Naive B cell (primary cell): ENCODE data around the gene KCNA4. TPM values are rescaled to one million over a fixed set of nuclear protein-coding genes. Genes with fewer than 3 reads are reported as not detected.
A peak's percentile ranks its signal among the peaks of the same experiment; 100 is the strongest.

ENCODE experiments used
- ATAC-seq, 2 donors: fragments of 150-1000 bp; cut with Tn5 transposase; 2 replicates each; pipeline ENCODE4 v1.10.0; 2021; ENCODE audit warnings: low read depth in 2 of 2, mild to moderate bottlenecking in 2 of 2, moderate library complexity in 2 of 2
- DNase-seq: peaks from one replicate; pipeline ENCODE4 v3.0.0; 2022
- H3K27ac Mint-ChIP-seq, 6 donors: one replicate each; pipeline ENCODE4 v1.8.0; 2020 to 2022; ENCODE audit warnings: mild to moderate bottlenecking in 6 of 6, mixed read lengths in 6 of 6, moderate library complexity in 5 of 6, inconsistent platforms in 2 of 6
- H3K27me3 Mint-ChIP-seq, 3 donors: one replicate each; pipeline ENCODE4 v1.8.0; 2021 to 2022; ENCODE audit warnings: mixed read lengths in 3 of 3, mild to moderate bottlenecking in 1 of 3
- H3K36me3 Mint-ChIP-seq, 2 donors: one replicate each; pipeline ENCODE4 v1.8.0; 2020 to 2022; ENCODE audit warnings: mixed read lengths in 2 of 2, inconsistent platforms in 1 of 2, mild to moderate bottlenecking in 1 of 2
- H3K4me1 Mint-ChIP-seq, 3 donors: one replicate each; pipeline ENCODE4 v1.8.0; 2020 to 2022; ENCODE audit warnings: mixed read lengths in 3 of 3, inconsistent platforms in 1 of 3, mild to moderate bottlenecking in 1 of 3, moderate library complexity in 1 of 3
- H3K4me3 Mint-ChIP-seq, 8 donors: one replicate each; pipeline ENCODE4 v1.8.0; 2020 to 2022; ENCODE audit warnings: mild to moderate bottlenecking in 8 of 8, mixed read lengths in 8 of 8, moderate library complexity in 8 of 8, inconsistent platforms in 2 of 8
- H3K9me3 Mint-ChIP-seq, 7 donors: one replicate each; pipeline ENCODE4 v1.8.0; 2020 to 2022; ENCODE audit warnings: mixed read lengths in 7 of 7, mild to moderate bottlenecking in 5 of 7, inconsistent platforms in 2 of 7, moderate library complexity in 1 of 7
- polyA plus RNA-seq, 6 donors: library from polyadenylated mRNA; unstranded; fragments of 300-500 nt; fragmentation: Illumina TruSeq; gene quantifications; one replicate each; pipeline ENCODE4 v1.2.3, GENCODE V29; 2021; ENCODE audit warnings: low read depth in 6 of 6

KCNA4 gene
- polyA plus RNA-seq, 6 donors from 2014 or later, result not detected

- Mint-ChIP-seq H3K27ac (no peak overlapping the region), H3K4me1 (peaks cover 0 to 11% (median 0%) of the 10 kb centered on the region in 3 donors), H3K36me3 (no peaks in the 10 kb centered on the region), H3K9me3 (peaks cover 2 to 18% (median 5%) of the 10 kb centered on the region in 7 donors), H3K27me3 (peaks cover 26 to 37% (median 29%) of the 10 kb centered on the region in 3 donors), H3K4me3 (no peak overlapping the region)
- DNase-seq, result no peak
- ATAC-seq, result no peak
Measured at GRCh38 chr11:30018495-30018894, 1.7 kb upstream of the KCNA4 start.

- peaks cover 4 to 11% (median 5%) of the 10 kb centered on the region in 7 donors for H3K9me3 Mint-ChIP-seq
- peaks cover 0 to 11% (median 0%) of the 10 kb centered on the region in 3 donors for H3K4me1 Mint-ChIP-seq
- ATAC-seq, result no peak
Measured at GRCh38 chr11:30017445-30017895, 640 bp upstream of the KCNA4 start.

GRCh38 chr11:30015725-30016412 is 961 bp downstream of the KCNA4 start:
- Mint-ChIP-seq H3K9me3 (peaks cover 0 to 8% (median 5%) of the 10 kb centered on the region in 7 donors), H3K27ac (no peak overlapping the region), H3K36me3 (no peaks in the 10 kb centered on the region), H3K27me3 (peaks cover 23 to 32% (median 29%) of the 10 kb centered on the region in 3 donors), H3K4me3 (no peak overlapping the region), H3K4me1 (peaks cover 0 to 11% (median 0%) of the 10 kb centered on the region in 3 donors)
- no peak for ATAC-seq
- no peak for DNase-seq

More at GRCh38 chr11:30017445-30017895, 640 bp upstream of the KCNA4 start:
- no peak overlapping the region for H3K27ac Mint-ChIP-seq
- peak overlapping the region in 1 of 8 donors; percentile 72 for H3K4me3 Mint-ChIP-seq
- DNase-seq, result no peak
- no peaks in the 10 kb centered on the region for H3K36me3 Mint-ChIP-seq
- peaks cover 24 to 37% (median 29%) of the 10 kb centered on the region in 3 donors for H3K27me3 Mint-ChIP-seq

GRCh38 chr11:30012346-30012745 is 4.5 kb downstream of the KCNA4 start:
- ATAC-seq, result no peak
- peaks cover 0 to 6% (median 0%) of the 10 kb centered on the region in 7 donors for H3K9me3 Mint-ChIP-seq
- H3K4me1 Mint-ChIP-seq, result no peaks in the 10 kb centered on the region
- H3K4me3 Mint-ChIP-seq, result no peak overlapping the region
- H3K27ac Mint-ChIP-seq, result no peak overlapping the region
- peaks cover under 1 to 2% (median 2%) of the 10 kb centered on the region in 3 donors for H3K27me3 Mint-ChIP-seq
- no peaks in the 10 kb centered on the region for H3K36me3 Mint-ChIP-seq
- DNase-seq, result no peak

- peaks cover 0 to 6% (median 0%) of the 10 kb centered on the region in 7 donors for H3K9me3 Mint-ChIP-seq
- H3K4me3 Mint-ChIP-seq, result no peak overlapping the region
- H3K36me3 Mint-ChIP-seq, result no peaks in the 10 kb centered on the region
- DNase-seq, result no peak
- H3K27ac Mint-ChIP-seq, result no peak overlapping the region
- no peak for ATAC-seq
- no peaks in the 10 kb centered on the region for H3K4me1 Mint-ChIP-seq
- H3K27me3 Mint-ChIP-seq, result peaks cover 0 to 6% (median 0%) of the 10 kb centered on the region in 3 donors
Measured at GRCh38 chr11:30009060-30009459, 7.8 kb downstream of the KCNA4 start.

GRCh38 chr11:30006876-30007275 is 10.0 kb downstream of the KCNA4 start:
- Mint-ChIP-seq H3K27ac (no peak overlapping the region), H3K4me1 (no peaks in the 10 kb centered on the region), H3K27me3 (peaks cover 0 to 6% (median under 1%) of the 10 kb centered on the region in 3 donors), H3K36me3 (no peaks in the 10 kb centered on the region), H3K9me3 (peaks cover 0 to 4% (median 0%) of the 10 kb centered on the region in 7 donors), H3K4me3 (no peak overlapping the region)
- no peak for ATAC-seq
- DNase-seq, result no peak

- DNase-seq (no peak), ATAC-seq (no peak)
- Mint-ChIP-seq H3K36me3 (no peaks in the 10 kb centered on the region), H3K27me3 (peaks cover 0 to 5% (median 3%) of the 10 kb centered on the region in 3 donors), H3K9me3 (no peaks in the 10 kb centered on the region), H3K4me3 (no peak overlapping the region), H3K27ac (no peak overlapping the region), H3K4me1 (no peaks in the 10 kb centered on the region)
Measured at GRCh38 chr11:30002157-30002785, 14.6 kb downstream of the KCNA4 start.

- Mint-ChIP-seq H3K4me1 (no peaks in the 10 kb centered on the region), H3K27ac (no peak overlapping the region), H3K4me3 (no peak overlapping the region), H3K9me3 (no peaks in the 10 kb centered on the region), H3K27me3 (peaks cover 0 to 5% (median 0%) of the 10 kb centered on the region in 3 donors), H3K36me3 (no peaks in the 10 kb centered on the region)
- ATAC-seq (no peak), DNase-seq (no peak)
Measured at GRCh38 chr11:30000986-30001750, 15.7 kb downstream of the KCNA4 start.

- H3K27ac Mint-ChIP-seq, result no peak overlapping the region
Measured at GRCh38 chr11:29996016-29996415, 20.8 kb downstream of the KCNA4 start.

GRCh38 chr11:29989174-29989970 is 27.5 kb downstream of the KCNA4 start:
- DNase-seq, result no peak
- H3K4me3 Mint-ChIP-seq, result no peak overlapping the region
- H3K9me3 Mint-ChIP-seq, result peaks cover 0 to 2% (median 0%) of the 10 kb centered on the region in 7 donors
- H3K36me3 Mint-ChIP-seq, result no peaks in the 10 kb centered on the region
- no peak for ATAC-seq
- no peaks in the 10 kb centered on the region for H3K27me3 Mint-ChIP-seq
- H3K27ac Mint-ChIP-seq, result no peak overlapping the region
- H3K4me1 Mint-ChIP-seq, result no peaks in the 10 kb centered on the region

More at GRCh38 chr11:29996016-29996415, 20.8 kb downstream of the KCNA4 start:
- no peaks in the 10 kb centered on the region for H3K4me1 Mint-ChIP-seq
- H3K4me3 Mint-ChIP-seq, result no peak overlapping the region
- ATAC-seq, result no peak
- no peak for DNase-seq
- no peaks in the 10 kb centered on the region for H3K27me3 Mint-ChIP-seq
- H3K36me3 Mint-ChIP-seq, result no peaks in the 10 kb centered on the region
- peaks cover 0 to 6% (median 0%) of the 10 kb centered on the region in 7 donors for H3K9me3 Mint-ChIP-seq

GRCh38 chr11:29985248-29985647 is 31.6 kb downstream of the KCNA4 start:
- H3K36me3 Mint-ChIP-seq, result no peaks in the 10 kb centered on the region
- no peak overlapping the region for H3K4me3 Mint-ChIP-seq
- H3K4me1 Mint-ChIP-seq, result no peaks in the 10 kb centered on the region
- no peaks in the 10 kb centered on the region for H3K27me3 Mint-ChIP-seq
- DNase-seq, result no peak
- ATAC-seq, result no peak
- H3K9me3 Mint-ChIP-seq, result peaks cover 0 to 5% (median 0%) of the 10 kb centered on the region in 7 donors
- no peak overlapping the region for H3K27ac Mint-ChIP-seq

GRCh38 chr11:29984544-29984943 is 32.3 kb downstream of the KCNA4 start:
- no peak for DNase-seq
- ATAC-seq, result no peak
- H3K36me3 Mint-ChIP-seq, result no peaks in the 10 kb centered on the region
- no peaks in the 10 kb centered on the region for H3K4me1 Mint-ChIP-seq
- no peak overlapping the region for H3K4me3 Mint-ChIP-seq
- H3K9me3 Mint-ChIP-seq, result peaks cover 0 to 5% (median 0%) of the 10 kb centered on the region in 7 donors
- H3K27ac Mint-ChIP-seq, result no peak overlapping the region
- no peaks in the 10 kb centered on the region for H3K27me3 Mint-ChIP-seq

- DNase-seq (no peak), ATAC-seq (no peak)
- no peaks in the 10 kb centered on the region for H3K36me3 Mint-ChIP-seq
- H3K27me3 Mint-ChIP-seq, result no peaks in the 10 kb centered on the region
- no peak overlapping the region for H3K4me3 Mint-ChIP-seq
- H3K9me3 Mint-ChIP-seq, result peaks cover 5 to 27% (median 8%) of the 10 kb centered on the region in 7 donors
- no peak overlapping the region for H3K27ac Mint-ChIP-seq
- no peaks in the 10 kb centered on the region for H3K4me1 Mint-ChIP-seq
Measured at GRCh38 chr11:29978549-29978948, 38.3 kb downstream of the KCNA4 start.
